HG03095 (cell line): ENCODE data around the gene MRPL54.

Source experiments
- ATAC-seq: cut with Tn5 transposase; IDR thresholded peaks from one replicate; pipeline ENCODE4 v1.9.1; 2021; ENCODE audit warnings: moderate library complexity; ENCODE audit not compliant: unreplicated experiment

The MRPL54 gene

DNA sequence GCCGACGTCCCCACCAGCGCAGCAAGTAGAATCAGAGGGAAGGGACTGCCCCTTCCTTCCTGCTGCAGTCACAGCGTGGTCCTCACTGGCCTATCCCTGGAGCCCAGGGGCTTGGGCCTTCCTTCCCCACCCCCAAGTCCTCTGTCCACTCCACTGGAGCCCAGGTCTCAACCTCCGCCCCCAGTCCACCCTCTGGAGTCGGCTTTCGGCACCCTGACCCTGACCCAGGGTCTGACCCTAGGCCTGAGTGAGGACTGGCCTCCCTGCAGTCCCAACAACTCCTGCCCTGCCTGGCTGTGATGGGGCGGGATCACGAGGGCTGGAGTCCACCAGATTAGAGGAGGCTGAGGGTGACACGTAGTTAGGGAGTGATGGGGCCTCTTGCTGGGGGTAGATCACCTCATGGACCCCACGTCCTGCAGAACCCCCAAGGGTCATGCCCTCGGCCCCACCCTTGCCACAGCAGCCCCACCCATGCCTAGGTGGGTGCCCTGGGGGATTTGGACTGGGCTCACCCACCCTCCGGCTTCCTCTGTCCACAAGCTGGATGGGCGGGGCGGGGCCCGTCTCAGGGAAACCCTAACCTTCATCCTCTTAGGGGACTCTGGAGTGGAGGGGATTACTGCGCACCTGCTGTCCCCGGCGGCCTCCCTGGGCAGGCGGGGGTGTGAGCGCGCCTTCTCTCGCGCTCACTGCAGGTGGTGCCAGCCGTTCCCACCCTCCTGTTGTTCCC lies 5.7 kb downstream of the MRPL54 start:
- ATAC-seq = no peak

GRCh38 chr19:3768748-3769099 lies 6.2 kb downstream of the MRPL54 start:
- no peak for ATAC-seq

DNA sequence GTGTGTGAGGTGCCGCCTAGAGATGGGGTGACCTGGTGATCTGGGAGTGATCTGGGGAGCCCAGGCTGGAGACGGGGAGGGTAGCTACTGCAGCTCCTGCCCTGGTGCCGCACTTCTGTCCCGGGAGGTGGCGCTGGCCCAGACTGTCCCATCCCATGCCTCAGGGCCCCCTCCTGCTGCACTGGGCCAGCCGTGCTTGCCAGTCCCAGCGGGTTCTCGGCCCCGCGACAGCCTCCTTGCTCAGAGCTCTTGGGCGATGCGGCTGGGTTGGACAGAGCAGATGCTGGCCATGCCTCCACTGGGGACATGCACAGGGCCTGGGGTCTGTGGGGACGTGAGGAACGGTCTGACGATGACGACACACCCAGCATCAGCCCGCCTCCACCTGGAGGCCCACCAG lies 7.0 kb downstream of the MRPL54 start:
- no peak for ATAC-seq

- ATAC-seq = no peak
Observed at GRCh38 chr19:3770136-3770999, 7.9 kb downstream of the MRPL54 start.

DNA sequence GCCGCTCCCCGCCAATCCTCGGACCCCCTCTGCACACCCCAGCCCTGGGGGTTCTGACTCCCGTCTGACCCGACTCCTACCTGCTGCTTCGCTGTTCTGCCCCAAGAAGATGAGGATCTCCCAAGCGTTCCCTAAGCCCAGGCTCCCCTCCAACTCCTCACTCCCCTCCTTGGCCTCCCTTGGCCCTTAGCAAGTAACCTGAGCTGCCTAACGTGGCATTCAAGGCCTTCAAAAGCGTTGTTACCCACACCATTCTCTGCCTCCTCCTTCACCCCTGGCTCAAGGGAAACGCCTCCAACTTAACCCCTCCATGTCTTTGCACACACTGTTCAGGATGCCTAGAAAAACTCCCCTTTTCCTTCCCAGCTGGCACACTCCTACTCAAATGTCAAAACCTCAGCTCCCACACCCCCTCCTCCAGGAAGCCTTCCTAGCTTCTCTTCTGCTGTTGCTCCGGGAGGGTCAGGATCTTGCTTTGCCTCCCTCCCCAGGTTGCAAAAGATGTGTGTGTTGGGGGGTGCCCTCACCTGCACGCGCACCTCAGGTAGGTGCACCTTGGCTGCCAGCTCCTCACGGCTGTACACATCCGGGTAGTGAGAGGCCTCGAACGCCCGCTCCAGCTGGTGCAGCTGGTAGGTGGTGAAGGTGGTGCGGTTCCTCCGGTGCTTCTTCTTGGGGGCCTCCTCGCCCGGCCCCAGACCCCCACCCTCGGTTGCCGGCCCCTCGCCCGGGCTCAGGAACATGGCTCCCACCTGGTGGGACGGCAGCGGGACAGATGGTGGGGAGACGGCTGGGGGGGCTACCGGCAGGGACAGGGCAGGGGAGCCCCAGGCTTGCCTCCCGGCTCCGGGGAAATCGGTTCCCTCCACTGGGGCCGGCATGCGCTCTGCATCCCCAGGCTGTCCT lies 8.8 kb downstream of the MRPL54 start:
- no peak for ATAC-seq

DNA sequence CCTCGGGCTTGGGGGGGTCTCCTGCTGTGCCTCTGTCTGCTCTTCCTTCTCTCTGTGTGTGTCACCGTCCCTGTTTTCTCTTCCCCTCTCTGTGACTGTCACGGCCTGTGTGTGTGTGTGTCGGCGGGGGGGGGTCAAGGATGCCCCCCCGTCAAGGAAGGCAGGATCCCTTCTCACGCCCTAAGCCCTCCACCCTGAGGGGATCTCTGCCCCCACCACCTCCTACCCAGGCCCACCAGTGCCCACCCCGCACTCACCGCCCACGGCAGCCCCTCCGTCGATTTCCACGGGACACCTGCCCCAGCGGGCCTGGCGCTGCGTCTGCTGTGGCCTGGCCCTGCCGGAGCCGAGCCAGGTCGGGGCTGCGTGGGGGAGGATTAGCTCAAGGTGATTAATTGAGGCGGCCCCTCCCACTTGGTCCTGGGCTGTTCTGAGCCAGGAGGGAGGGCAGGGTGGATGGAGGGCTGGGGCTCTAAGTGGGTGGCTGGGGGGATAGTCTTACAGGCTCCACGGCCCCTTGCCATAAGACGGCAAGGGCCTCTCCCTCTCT lies 9.5 kb downstream of the MRPL54 start, which contains the start of gene RAX2:
RAX2 (minus strand) TSS at position 323 of the 550 bp plus-strand sequence. CDS start 486 bp downstream, outside the sequence.
- ATAC-seq = no peak

GRCh38 chr19:3773814-3774515 lies 11.5 kb downstream of the MRPL54 start:
- ATAC-seq = no peak

GRCh38 chr19:3774621-3775373 lies 12.3 kb downstream of the MRPL54 start:
- ATAC-seq = no peak

- no peak for ATAC-seq
Observed at GRCh38 chr19:3775374-3775711, 12.9 kb downstream of the MRPL54 start.

DNA sequence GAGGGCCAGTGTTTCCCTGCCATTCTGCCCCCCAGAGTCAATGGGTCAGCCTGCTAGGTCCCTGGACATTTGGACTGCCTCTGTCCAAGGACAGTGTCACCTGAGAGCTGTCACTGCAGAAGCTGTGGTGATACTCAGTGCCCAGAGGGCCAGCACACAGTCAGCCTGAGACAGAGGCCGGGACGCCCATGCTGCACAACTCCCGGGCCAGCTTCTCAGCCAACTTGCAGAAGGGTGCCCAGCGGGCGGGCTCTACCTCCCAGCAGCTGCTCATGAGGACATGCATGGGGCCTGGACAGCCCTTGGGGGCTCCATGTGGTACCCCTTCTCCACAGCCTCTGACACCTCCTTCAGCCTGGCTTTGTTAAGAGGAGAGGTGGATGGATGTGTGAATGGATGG lies 13.3 kb downstream of the MRPL54 start:
- ATAC-seq = no peak

- ATAC-seq = no peak
Observed at GRCh38 chr19:3776479-3777040, 14.1 kb downstream of the MRPL54 start.

DNA sequence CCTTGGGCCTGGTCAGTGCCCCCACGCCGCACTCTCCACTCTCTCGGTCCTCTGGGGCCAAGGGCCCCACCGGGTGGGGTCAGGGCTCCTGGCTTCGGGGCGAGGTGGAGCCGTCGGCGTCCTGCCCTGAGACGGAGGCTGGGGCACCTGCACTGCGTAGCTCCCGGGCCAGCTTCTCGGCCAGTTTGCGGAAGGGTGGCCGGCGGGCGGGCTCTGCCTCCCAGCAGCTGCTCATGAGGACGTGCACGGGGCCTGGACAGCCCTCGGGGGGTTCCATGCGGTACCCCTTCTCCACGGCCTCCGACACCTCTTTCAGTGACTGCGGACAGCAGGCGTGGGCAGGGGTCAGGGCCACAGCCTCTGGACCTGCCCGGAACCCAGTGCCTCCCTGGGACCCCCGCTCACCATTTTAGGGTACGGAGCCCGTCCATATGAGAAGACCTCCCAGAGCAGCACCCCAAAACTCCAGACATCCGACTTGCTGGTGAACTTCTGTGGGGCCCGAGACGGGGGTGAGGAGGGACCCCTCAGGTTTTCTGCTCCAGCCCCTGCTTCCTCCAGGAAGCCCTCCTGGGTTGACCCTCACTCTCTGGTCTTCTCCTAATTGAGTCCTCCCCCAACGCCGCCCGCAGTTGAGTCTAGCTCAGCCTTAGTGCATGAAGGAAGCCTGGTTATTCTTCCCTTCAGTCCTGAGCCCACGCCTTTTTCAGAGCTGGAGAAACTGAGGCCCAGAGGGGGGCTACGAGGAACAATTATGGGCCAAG lies 15.8 kb downstream of the MRPL54 start:
- ATAC-seq = no peak

GRCh38 chr19:3778899-3779723 lies 16.6 kb downstream of the MRPL54 start:
- ATAC-seq = no peak

DNA sequence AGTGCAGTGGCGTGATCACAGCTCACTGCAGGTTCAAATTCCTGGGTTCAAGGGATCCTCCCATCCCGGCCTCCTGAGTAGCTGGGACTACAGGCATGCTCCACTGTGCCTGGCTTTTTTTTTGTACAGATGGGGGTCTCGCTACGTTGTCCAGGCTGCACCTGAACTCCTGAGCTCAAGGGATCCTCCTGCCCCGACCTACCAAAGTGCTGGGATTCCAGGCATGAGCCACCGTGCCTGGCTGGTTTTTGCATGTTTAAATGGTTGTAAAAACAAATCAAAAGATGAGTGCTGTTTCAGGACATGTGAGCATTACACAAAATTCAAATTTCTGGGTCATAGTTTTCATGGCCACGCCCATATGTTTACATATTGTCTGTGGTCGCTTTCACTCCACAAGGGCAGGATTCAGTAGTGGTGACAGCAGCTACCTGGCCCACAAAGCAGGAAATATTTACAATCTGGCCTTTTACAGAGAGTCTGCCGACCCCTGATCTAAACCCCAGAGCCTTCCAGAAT lies 18.4 kb downstream of the MRPL54 start:
- ATAC-seq = no peak

DNA sequence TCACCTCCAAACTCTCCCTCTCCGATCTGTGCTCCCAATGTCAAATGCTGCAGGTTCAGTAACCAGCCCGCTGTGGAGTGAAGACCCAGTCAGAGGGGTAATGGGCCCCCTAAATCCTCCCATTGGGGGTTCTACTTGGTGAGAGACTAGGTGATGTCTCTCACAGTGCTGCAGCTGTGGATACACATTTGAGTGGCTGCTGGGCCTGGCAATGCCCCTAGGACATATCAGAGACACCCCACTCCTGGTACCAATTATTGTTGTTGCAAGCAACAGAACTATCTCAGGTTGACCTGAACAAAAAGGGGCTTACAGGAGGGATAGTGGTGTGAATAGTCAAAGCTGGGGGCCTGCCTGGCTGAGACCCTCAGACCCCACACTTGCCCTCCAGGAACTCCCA lies 19.1 kb downstream of the MRPL54 start:
- ATAC-seq = no peak

DNA sequence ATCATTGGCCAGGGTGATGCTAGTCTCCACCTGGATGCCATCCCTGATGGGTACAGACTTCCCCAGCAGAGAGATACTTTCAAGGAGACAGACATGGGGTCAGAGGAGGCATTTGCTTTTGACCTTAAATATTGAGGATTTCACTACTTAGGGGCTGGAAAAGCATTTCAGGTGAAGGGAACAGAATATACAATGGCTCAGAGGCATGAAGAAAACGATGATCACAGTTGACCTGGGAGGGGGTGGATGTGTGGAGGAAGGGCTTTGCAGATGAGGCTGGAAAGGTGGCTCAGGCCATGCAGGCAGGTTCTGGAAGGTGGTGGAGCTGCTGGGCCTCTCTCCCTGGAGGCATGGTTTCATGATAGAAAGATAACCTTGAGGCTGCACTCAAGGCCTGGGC lies 19.8 kb downstream of the MRPL54 start:
- no peak for ATAC-seq

DNA sequence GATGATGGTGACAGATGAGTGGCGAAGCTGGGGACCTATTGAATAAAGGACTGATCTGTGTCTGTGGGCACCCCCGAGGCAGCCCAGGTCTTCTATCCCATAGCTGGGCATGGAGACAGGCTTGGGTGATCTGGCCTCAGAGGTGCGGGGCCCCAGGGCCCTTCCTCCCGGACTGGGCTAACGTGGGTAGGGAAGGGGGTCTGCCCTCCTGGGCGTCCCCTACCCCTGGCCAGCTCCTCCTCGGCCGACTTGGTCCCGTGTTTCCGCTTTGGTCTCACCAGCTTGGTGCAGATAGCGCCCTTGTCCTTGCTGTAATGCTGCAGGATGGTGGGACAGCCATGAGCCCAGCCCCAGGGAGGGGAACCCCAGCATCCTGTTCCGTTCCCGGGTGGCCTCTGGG lies 20.4 kb downstream of the MRPL54 start:
- ATAC-seq = no peak
